IPS DF 6.9 (cell line): ENCODE results near the gene FOXF1.

Source experiments
- DNase-seq: peaks from one replicate; pipeline ENCODE4 v3.0.0-alpha.2; 2013; ENCODE audit warnings: low read depth, low spot score
- H3K27ac ChIP-seq: one replicate; pipeline ENCODE4 v1.5.1; 2013; ENCODE audit warnings: low read length, control low read depth
- H3K27me3 ChIP-seq: 2 replicates; pipeline ENCODE4 v1.6.1; 2013; ENCODE audit warnings: mild to moderate bottlenecking, low read length; ENCODE audit not compliant: control insufficient read depth, insufficient read depth
- H3K36me3 ChIP-seq: 2 replicates; pipeline ENCODE4 v1.6.1; 2013; ENCODE audit warnings: low read length; ENCODE audit not compliant: control insufficient read depth, insufficient read depth
- H3K4me1 ChIP-seq: 2 replicates; pipeline ENCODE4 v1.6.1; 2013; ENCODE audit warnings: low read length; ENCODE audit not compliant: control insufficient read depth, insufficient read depth
- H3K4me3 ChIP-seq: 2 replicates; pipeline ENCODE4 v1.5.1; 2013; ENCODE audit warnings: mild to moderate bottlenecking, low read length
- H3K9me3 ChIP-seq: 2 replicates; pipeline ENCODE4 v1.6.1; 2013; ENCODE audit warnings: low read length, inconsistent platforms; ENCODE audit not compliant: control insufficient read depth, insufficient read depth
- WGBS: extraction: QIAGEN DNeasy Blood & Tissue Kit; methylation state at CpG from one replicate; pipeline ENCODE4 v1.1.7; 2013; ENCODE audit warnings: mixed read lengths, missing lambda C conversion rate; ENCODE audit not compliant: insufficient read length, insufficient coverage; 5-methylcytosine and 5-hydroxymethylcytosine counted together

The FOXF1 gene

DNA sequence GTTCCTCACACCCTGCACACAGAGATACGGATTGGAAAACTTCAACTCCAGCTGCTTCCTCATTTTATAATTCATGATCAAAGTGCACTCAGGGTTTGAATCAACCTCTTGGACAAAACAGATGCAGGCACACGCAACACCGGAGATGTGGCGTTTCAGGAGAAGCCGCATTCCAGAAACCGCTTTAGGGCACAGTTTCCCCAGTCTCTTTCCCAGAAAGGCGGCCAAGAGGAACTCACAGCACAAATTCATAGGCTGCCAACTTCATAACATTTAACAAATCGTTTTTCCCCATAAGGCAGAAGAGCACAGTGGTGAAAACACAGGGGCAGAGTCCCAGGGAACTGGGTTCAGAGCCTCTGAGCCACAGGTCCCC lies 36.3 kb downstream of the FOXF1 start:
- no peak overlapping the region for H3K27ac ChIP-seq
- H3K4me1 ChIP-seq = no peaks in the 10 kb centered on the region; the same call in 1 of the 2 replicates
- no CpG with 5 or more reads among the region's 8 CpGs for WGBS
- no peaks in the 10 kb centered on the region for H3K27me3 ChIP-seq
- no peaks in the 10 kb centered on the region for H3K9me3 ChIP-seq
- H3K36me3 ChIP-seq = no peaks in the 10 kb centered on the region; the same call in 1 of the 2 replicates
- DNase-seq = no peak
- H3K4me3 ChIP-seq = no peak overlapping the region

DNA sequence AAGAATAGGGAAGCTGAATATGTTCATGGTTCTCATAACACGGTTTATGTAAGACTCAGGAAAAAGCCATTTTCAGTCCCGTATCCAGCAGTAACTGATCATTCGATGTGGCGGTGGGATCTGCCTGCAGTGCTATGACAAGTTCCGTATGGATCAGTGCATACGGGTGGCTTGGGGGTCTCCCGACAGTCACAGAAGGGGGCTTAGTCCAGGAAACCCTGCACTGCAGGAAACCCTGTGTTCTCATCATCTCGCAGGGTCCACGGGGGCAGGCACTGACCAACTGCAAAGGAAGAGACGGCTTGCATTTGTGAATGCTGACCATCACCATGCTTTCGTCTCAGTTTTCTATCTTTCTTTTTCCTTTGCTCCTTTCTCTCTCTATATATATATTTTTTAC lies 37.0 kb downstream of the FOXF1 start:
- no CpG with 5 or more reads among the region's 11 CpGs for WGBS
- Histone ChIP-seq H3K4me3 (no peak overlapping the region; the same call in 1 of the 2 replicates), H3K9me3 (no peaks in the 10 kb centered on the region), H3K4me1 (no peaks in the 10 kb centered on the region; the same call in 1 of the 2 replicates), H3K36me3 (no peaks in the 10 kb centered on the region; the same call in 1 of the 2 replicates), H3K27me3 (no peaks in the 10 kb centered on the region), H3K27ac (no peak overlapping the region)
- DNase-seq = no peak

DNA sequence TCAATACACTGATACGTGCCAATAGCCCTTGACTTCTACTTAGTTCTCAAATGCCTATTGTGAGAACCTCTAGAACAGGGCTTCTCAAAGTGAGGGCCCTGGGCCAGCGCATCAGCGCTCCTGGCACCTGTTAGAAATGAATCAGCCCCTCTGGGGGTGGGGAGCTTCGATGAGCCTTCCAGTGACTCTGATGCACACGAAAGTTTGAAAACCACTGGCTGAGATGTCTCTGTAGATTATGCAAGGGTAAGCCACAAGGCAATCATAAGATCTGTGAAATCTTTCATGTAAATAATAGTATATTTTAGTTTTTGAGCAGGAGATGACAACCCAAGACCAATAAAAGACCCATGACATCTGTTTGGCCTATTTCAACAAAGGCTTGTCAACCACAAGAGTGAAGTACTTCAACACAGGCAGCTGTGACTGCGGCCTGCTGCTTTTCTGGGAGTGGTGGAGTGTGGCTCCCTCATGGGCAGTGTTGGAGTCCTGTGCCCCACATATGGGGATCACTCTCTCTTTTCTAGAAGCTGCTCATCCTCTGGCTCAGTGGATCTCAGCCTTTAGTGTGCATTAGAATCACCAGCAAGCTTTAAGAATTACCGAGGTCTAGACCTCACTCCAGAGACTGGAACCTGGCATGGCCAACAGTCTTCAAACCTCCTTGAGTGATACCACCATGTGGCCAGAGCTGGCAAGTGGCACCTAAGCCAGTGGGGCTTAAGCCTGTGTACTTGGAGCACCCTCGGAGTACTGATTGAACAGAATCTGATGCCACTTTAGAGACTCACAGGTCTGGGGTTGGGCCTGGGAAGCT lies 39.0 kb downstream of the FOXF1 start:
- Histone ChIP-seq H3K27me3 (no peaks in the 10 kb centered on the region), H3K9me3 (no peaks in the 10 kb centered on the region), H3K27ac (no peak overlapping the region), H3K4me1 (no peaks in the 10 kb centered on the region; the same call in 1 of the 2 replicates), H3K4me3 (no peak overlapping the region), H3K36me3 (no peaks in the 10 kb centered on the region; the same call in 1 of the 2 replicates)
- WGBS = no CpG with 5 or more reads among the region's 8 CpGs
- DNase-seq = no peak

DNA sequence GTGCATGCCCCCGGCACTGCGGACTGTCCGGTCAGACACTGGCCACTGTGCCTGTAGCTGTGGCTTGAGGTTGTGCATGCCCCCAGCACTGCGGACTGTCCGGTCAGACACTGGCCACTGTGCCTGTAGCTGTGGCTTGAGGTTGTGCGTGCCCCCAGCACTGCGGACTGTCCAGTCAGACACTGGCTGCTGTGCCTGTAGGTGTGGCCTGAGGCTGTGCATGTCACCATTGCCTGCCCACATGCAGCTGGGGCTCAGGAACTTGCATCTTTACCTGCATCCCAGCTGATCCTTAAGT lies 39.5 kb downstream of the FOXF1 start:
- no peak overlapping the region for H3K27ac ChIP-seq
- H3K9me3 ChIP-seq = no peaks in the 10 kb centered on the region
- H3K27me3 ChIP-seq = no peaks in the 10 kb centered on the region
- no peak overlapping the region for H3K4me3 ChIP-seq
- no peaks in the 10 kb centered on the region; the same call in 1 of the 2 replicates for H3K4me1 ChIP-seq
- no peaks in the 10 kb centered on the region; the same call in 1 of the 2 replicates for H3K36me3 ChIP-seq
- DNase-seq = no peak
- no CpG with 5 or more reads among the region's 7 CpGs for WGBS

DNA sequence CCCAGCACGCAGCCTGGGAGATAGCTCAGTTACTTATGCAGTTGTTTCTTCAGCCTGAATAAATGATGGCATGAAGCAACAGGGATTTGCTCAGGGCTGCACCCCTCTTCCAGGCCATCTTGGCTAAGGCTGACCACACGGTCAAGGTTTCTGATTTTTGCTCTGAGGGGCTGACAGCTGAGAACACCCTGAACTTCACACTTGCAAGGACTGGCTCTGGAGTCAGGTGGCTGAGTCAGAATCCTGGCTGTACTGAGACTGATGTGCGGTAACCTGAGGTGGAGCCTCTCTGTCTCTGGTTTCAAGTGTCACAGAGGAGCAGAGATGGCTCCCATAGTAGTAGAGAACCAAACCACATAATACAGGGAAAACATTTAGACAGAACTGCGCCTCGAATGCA lies 40.0 kb downstream of the FOXF1 start:
- Histone ChIP-seq H3K4me1 (no peaks in the 10 kb centered on the region; the same call in 1 of the 2 replicates), H3K4me3 (no peak overlapping the region), H3K27ac (no peak overlapping the region), H3K27me3 (no peaks in the 10 kb centered on the region), H3K9me3 (no peaks in the 10 kb centered on the region), H3K36me3 (no peaks in the 10 kb centered on the region; the same call in 1 of the 2 replicates)
- no CpG with 5 or more reads among the region's 5 CpGs for WGBS
- DNase-seq = no peak

DNA sequence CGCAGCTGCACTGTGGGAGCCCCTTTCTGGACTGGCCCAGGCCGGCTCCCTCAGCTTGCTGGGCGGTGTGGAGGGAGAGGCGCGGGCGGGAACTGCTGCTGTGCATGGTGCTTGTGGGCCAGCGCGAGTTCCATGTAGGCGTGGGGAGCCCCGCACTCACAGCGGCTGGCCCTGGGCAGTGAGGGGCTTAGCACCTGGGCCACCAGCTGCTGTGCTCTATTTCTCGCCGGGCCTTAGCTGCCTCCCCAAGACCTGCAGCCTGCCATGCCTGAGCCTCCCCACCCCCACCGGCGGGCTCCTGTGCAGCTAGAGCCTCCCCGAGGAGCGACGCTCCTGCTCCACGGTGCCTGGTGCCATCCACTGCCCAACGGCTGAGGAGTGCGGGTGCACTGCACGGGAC lies 43.0 kb downstream of the FOXF1 start:
- no peak for DNase-seq
- WGBS = no CpG with 5 or more reads among the region's 22 CpGs
- Histone ChIP-seq H3K36me3 (no peaks in the 10 kb centered on the region), H3K4me3 (no peak overlapping the region), H3K9me3 (no peaks in the 10 kb centered on the region), H3K27me3 (no peaks in the 10 kb centered on the region), H3K27ac (no peak overlapping the region), H3K4me1 (no peaks in the 10 kb centered on the region)

DNA sequence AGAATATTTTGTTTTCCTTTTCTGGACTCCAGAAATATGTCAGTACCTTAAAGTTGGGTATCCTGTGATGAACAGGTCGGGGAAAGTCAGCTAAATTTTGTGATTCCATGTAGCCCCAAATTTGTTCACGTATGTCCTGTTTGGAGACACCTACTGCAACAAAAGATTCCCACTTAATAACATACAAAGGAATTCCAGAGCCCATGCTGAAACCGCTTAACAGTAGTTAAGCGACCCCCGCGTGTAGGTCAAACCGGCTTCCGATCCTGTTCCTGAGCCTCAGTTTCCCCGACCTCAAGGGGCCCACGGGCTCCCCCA lies 44.2 kb downstream of the FOXF1 start:
- Histone ChIP-seq H3K4me1 (no peaks in the 10 kb centered on the region), H3K36me3 (no peaks in the 10 kb centered on the region), H3K4me3 (peak overlapping the region; percentile 47; the same call in 1 of the 2 replicates), H3K27me3 (no peaks in the 10 kb centered on the region), H3K27ac (no peak overlapping the region), H3K9me3 (no peaks in the 10 kb centered on the region)
- no peak for DNase-seq
- WGBS = no CpG with 5 or more reads among the region's 10 CpGs

DNA sequence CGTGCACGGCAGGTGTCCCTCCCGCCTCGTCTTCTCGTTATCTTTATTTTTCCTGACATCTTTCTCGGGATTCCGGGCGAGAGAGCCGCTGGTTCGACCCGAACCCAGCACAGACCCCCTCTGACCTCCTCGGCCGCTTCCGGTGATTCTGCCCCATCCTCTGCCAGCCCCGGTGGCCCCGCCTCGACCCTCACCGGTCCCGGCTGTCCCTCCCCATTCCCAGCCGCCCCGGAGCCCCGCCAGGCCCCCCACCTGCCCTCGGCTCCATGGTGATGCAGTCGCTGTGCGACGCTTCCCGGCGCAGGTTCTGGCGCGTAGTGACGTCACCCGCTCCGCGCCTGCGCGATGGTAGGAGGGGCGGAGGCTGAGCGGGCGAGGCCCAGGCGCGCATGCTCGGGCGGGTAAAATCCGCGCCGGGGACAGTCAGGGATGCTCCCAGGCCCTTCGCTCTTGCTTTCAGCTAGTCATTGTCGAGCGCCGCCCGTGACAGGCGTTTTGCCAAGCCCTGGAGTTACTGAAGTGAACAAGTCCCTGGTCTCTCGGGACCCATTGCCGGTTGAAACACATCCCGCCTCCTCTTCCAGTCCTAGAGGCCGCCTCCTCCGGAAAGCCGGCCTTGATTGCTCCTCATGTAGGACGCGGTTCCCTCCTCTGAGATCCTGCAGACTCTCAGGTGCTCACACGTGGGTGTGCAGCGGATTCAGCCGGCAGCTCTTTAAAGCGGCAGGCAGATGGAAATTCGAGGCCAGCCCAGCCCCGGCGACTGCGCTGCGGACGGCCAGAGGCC lies 44.8 kb downstream of the FOXF1 start, which contains the start of gene MTHFSD:
TSS of gene MTHFSD (minus strand) at position 319 of the 787 bp plus-strand sequence. CDS start at position 268, 51 bp downstream.
- peak; percentile 79 for DNase-seq
- WGBS = no CpG with 5 or more reads among the region's 70 CpGs
- no peaks in the 10 kb centered on the region for H3K36me3 ChIP-seq
- no peaks in the 10 kb centered on the region for H3K9me3 ChIP-seq
- no peak within 1 kb of the TSS for H3K27ac ChIP-seq
- H3K4me1 ChIP-seq = no peaks in the 10 kb centered on the region
- H3K4me3 ChIP-seq = peak within 1 kb of the TSS; percentile 47; the same call in 1 of the 2 replicates
- H3K27me3 ChIP-seq = no peaks in the 10 kb centered on the region

DNA sequence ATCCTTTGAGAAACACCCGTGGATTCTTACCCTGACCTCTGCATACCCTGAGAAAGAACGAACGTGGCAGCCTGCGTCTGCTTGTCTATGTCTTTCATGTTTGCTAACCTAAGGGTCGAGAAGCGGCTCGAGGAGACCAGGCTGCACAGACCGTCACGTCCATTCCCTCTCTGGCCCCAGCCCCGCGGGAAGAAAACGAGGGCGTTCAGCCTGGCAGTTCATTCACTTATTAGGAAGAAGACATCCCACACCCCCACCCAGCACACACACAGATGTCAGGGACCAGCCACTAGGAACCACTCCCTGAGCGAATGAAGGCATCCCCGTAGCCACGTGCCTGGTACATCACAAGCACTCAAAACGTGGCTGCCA lies 45.4 kb downstream of the FOXF1 start:
- H3K4me3 ChIP-seq = peak overlapping the region; percentile 47; the same call in 1 of the 2 replicates
- no peak for DNase-seq
- WGBS = no CpG with 5 or more reads among the region's 17 CpGs
- no peaks in the 10 kb centered on the region for H3K36me3 ChIP-seq
- H3K4me1 ChIP-seq = no peaks in the 10 kb centered on the region
- H3K27me3 ChIP-seq = no peaks in the 10 kb centered on the region
- no peak overlapping the region for H3K27ac ChIP-seq
- H3K9me3 ChIP-seq = no peaks in the 10 kb centered on the region

DNA sequence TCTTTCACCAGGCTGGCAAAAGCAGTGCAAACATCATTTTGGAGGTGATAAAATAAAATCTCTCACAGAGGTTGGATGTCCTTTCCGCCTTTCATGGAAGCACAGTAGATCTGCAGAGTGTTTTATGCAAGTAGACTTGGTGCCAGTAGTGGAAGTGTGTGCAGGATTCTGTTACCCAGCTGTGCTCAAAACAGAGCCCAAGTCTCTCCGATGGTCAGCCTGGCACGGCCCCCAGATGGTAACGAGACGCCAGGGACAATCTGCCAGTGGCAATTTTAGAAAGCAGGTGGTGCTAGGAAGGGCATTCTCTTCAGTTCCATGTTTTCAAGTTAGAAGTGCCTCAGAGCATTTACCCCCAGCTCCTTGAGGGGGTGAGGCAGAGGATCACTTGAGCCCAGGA lies 46.2 kb downstream of the FOXF1 start:
- WGBS = no CpG with 5 or more reads among the region's 5 CpGs
- Histone ChIP-seq H3K27me3 (no peaks in the 10 kb centered on the region), H3K4me1 (no peaks in the 10 kb centered on the region), H3K4me3 (no peak overlapping the region), H3K27ac (no peak overlapping the region), H3K36me3 (no peaks in the 10 kb centered on the region), H3K9me3 (no peaks in the 10 kb centered on the region)
- DNase-seq = no peak
